H7 (cell line): ENCODE data around the gene MYB. TPM values are rescaled to one million over a fixed set of nuclear protein-coding genes. Genes with fewer than 3 reads are reported as not detected.

ENCODE experiments used
- DNase-seq: peaks from one replicate; pipeline ENCODE4 v3.0.0; 2012
- H3K27me3 ChIP-seq: 2 replicates; pipeline ENCODE4 v1.6.0; 2011; ENCODE audit warnings: mild to moderate bottlenecking, low read length; ENCODE audit not compliant: control insufficient read depth, insufficient read depth
- H3K36me3 ChIP-seq: replicated peaks from 2 replicates; pipeline ENCODE4 v1.5.1; 2011; ENCODE audit warnings: low read length; ENCODE audit not compliant: control insufficient read depth, insufficient read depth
- H3K4me3 ChIP-seq: 2 replicates; pipeline ENCODE4 v1.5.1; 2011; ENCODE audit warnings: low read depth, mild to moderate bottlenecking, control low read depth, low read length, moderate library complexity; ENCODE audit not compliant: insufficient read depth
- total RNA-seq: library from RNA; depleted of rRNA; stranded (reverse); fragments of >200 nt; shearing (Covaris generic); gene quantifications from 2 replicates; pipeline ENCODE4 v1.2.3, GENCODE V29; 2014

Gene MYB
- total RNA-seq, 1 experiment from 2014 or later, result 0.94 TPM

DNA sequence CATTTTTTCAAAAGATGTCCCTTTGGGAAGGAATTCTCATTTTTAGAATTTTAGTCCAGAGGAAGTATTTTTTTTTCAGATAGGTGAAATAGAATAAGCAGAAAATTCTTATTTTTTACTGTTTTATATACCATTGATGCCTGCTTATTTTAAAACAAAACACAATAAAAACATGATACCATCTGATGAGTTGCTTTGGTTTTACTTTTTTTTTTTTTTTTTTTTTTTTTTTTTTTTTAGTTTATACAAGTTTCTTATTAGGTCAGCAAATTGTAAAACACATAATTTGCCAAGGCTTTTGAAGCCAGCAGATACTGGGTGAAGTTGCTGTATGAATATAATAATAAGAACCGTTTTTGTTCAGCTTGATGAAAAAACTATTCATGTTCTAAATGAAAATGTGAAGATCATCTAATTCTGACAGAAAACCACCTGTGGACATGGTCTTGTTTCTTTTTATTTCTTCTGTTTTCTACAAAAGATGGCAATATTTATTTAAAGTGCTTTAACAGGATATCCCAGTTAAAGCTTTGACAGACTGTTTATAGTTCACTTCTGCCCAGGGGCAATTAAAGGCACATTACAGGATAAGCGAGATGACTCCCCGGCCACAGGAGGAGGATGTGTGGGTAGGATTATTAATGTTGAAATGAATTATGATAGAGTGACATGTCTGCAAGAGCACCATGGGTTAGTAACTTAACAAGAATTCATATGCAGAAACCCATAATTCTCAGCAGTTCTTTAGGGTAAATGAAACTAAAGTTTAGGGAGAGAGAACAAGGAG is 31.1 kb downstream of the MYB start:
- DNase-seq, result no peak
- no peaks in the 10 kb centered on the region for H3K27me3 ChIP-seq
- H3K36me3 ChIP-seq, result no peaks in the 10 kb centered on the region
- H3K4me3 ChIP-seq, result no peak overlapping the region

DNA sequence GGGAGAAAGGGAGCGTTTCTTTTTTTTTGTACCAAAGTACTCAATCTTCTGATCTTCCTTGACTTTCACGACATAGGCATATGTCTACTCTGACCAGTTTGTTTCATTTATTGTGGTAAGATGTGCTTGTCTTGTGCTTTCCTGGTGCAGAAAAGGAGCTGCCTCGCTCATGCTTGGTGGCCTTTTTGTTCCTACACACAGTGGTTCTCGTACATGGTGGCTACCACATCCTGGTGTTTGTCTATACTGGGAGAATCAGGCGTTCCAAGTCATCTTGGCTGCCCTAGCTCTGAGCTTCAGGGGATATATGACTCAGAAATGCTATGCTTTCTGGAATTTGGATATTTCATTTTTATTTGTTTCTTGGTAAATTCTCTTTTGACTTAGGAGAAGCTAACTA is 31.8 kb downstream of the MYB start:
- Histone ChIP-seq H3K36me3 (no peaks in the 10 kb centered on the region), H3K4me3 (no peak overlapping the region), H3K27me3 (no peaks in the 10 kb centered on the region)
- DNase-seq, result no peak

DNA sequence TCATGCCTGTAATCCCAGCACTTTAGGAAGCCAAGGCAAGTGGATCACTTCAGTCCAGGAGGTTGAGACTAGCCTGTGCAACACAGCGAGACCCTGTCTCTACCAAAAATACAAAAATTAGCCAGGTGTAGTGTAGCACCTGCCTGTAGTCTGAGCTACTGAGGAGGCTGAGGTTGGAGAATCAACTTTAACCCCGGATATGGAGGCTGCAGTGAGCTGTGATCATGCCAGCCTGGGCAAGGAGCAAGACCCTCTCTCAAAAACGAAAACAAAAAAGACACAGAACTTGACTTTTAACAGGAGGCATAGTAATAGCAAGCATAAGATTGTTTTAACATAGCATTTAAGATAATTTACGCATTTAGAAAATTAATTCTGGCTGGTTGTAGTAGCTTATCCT is 32.5 kb downstream of the MYB start:
- H3K27me3 ChIP-seq, result no peaks in the 10 kb centered on the region
- H3K36me3 ChIP-seq, result no peaks in the 10 kb centered on the region
- no peak for DNase-seq
- no peak overlapping the region for H3K4me3 ChIP-seq

DNA sequence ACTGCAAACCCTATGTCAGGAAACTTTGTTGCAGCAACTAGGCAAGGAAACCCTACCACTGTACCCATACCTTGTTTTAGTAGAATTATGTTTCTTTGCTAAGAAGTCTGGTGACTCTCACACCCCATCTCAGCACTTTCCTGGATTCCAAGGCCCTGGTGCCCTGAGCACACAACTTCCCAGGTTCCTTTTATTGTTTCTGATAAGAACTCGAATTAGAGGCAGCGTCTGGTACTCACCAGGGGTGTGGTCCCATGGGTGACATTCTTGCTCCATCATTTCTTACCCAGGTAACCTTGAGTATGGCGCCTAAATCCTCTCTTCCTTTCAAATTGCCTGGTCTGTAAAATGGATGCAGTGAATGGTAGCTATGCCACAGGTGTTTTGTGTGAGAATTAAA is 34.1 kb downstream of the MYB start:
- Histone ChIP-seq H3K36me3 (no peaks in the 10 kb centered on the region), H3K4me3 (no peak overlapping the region), H3K27me3 (no peaks in the 10 kb centered on the region)
- no peak for DNase-seq

DNA sequence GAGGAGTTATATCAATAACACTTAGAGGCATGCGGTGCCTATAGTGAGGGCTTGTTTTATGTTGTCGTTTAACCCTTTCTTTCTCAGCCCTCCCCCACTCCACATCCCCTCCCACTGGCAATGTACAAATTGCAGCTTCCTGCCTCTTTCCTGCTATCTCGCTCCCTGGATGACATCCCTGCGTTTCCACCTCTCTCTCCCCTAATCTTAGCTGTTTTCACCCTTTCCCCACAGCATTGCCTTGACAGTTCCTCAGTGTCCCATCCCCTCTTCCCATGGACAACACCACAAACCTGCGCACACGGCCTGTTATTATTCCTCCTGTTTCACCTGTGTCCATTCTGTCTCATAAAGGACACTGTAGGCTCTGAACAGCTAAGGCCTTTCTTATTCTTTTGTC is 34.5 kb downstream of the MYB start:
- DNase-seq, result peak; percentile 9
- no peaks in the 10 kb centered on the region for H3K27me3 ChIP-seq
- no peak overlapping the region for H3K4me3 ChIP-seq
- H3K36me3 ChIP-seq, result no peaks in the 10 kb centered on the region

DNA sequence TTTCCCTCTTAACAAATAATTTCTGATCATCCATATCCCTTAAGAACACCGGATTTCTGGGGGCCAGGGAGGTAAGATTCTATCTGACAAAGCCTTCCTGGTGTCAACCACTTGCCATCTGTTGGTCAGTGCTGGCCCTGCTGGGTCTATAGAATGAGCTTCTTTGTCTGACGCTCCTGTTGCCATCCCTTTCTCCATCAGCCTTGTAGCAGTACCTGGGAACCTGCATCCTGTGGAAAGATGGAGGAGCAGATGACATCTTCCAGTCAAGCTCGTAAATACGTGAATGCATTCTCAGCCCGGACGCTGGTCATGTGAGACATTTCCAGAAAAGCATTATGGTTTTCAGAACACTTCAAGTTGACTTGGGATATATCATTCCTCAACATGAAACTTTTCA is 36.6 kb downstream of the MYB start:
- DNase-seq, result no peak
- Histone ChIP-seq H3K4me3 (no peak overlapping the region), H3K27me3 (no peaks in the 10 kb centered on the region), H3K36me3 (no peaks in the 10 kb centered on the region)

DNA sequence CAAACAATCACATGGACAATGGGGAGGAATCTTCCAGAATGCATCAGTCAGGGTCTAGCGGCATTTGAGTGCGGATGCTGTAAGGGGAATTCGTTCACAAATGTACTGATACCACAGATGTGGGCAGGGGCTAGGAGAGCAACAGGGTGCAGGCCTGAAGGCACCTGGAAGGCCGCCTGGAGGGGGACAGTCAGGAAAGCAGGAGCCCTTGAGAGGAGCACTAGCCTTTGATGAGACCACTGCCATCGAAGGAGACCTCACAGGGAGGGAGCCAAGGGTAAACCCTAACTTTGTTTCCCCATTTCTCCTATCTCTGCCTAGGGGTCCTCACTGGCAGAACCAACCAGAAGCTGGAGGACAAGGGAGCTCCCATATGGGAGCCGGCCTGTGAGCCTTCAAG is 38.2 kb downstream of the MYB start:
- no peak overlapping the region for H3K4me3 ChIP-seq
- no peak for DNase-seq
- no peaks in the 10 kb centered on the region for H3K27me3 ChIP-seq
- no peaks in the 10 kb centered on the region for H3K36me3 ChIP-seq

DNA sequence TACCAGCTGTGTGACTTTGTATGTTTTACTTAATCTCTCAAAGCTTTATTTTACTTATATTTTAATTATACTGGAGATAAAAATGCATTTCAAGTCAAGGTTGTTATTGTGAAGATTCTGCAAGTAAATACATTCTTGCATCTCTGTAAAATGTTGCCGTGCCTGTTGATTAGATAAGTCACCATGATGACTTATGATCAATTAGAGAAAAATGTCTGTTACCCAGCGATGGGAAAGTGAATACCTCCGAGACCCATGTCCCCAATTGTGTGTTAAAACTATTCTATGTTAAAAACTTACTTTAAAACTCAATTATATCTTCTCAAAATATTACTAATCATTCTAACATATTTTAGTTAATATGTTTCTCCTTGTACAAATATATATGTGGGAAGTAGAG is 39.9 kb downstream of the MYB start:
- no peak overlapping the region for H3K4me3 ChIP-seq
- no peaks in the 10 kb centered on the region for H3K27me3 ChIP-seq
- DNase-seq, result no peak
- no peaks in the 10 kb centered on the region for H3K36me3 ChIP-seq

DNA sequence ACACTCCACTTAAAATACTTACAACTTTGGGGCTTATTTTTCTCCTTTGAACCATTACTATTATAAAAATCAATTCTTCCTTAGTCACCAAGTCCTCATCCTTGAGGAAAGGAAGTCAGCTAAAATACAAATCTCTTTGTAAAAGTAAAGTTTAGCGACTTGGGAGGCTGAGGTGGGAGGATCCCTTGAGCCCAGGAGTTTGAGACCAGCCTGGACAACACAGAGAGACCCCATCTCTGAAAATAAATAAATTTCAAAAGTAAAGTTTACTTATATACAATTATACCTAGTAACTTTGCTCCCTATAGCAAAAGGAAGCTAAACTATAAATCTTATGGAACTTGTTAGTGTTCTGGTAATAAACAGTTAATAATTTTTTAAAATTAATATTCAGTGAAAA is 40.4 kb downstream of the MYB start:
- H3K27me3 ChIP-seq, result no peaks in the 10 kb centered on the region
- DNase-seq, result no peak
- no peaks in the 10 kb centered on the region for H3K36me3 ChIP-seq
- H3K4me3 ChIP-seq, result no peak overlapping the region

DNA sequence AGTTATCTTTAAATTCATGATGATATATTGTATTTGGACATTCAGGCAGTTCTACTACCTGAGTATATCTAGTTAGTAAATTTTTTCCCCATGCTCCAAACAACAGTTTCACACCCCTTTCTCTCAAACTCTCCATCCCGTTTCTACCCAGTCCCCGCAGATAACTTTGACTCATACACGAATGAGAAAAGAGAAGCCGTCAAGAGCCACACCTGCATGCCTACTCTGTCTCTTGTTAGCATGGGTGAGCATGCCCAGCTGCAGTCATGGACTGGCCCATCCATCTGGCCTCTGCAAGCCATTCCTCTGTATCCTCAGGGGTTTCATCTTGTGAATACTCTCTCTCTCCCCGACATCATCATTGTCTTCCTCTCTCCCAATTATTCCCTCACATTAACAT is 41.5 kb downstream of the MYB start:
- Histone ChIP-seq H3K27me3 (no peaks in the 10 kb centered on the region), H3K4me3 (no peak overlapping the region), H3K36me3 (no peaks in the 10 kb centered on the region)
- DNase-seq, result no peak

DNA sequence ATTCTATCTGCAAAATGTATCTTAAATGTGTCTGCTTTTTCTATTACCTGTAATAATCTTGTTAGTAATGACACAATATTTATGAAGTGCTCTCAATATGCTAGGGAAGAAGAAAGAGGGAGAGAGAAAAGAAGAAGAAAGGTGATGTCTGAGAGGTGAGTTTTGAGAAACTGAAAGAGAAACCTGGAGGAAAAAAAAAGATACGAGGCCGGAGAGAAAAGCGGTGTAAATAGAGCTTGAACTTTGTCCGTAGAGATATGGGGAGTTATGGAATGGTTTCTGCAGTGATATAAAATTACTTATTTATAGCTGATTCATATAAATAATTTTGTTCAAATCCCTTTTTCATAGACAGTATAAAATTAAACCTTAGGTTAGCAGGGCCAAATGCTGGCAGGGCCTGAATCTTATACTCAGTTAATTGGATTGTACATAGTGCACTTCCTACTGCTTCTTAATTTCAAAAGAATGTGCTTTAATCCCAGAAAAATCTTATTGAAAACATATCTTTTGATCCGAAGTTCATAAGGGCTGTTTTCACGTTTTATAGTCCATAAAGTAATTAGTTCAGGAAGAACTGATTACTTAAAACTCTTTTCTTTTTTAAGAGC is 43.0 kb downstream of the MYB start:
- DNase-seq, result no peak
- Histone ChIP-seq H3K4me3 (no peak overlapping the region), H3K27me3 (no peaks in the 10 kb centered on the region), H3K36me3 (no peaks in the 10 kb centered on the region)

DNA sequence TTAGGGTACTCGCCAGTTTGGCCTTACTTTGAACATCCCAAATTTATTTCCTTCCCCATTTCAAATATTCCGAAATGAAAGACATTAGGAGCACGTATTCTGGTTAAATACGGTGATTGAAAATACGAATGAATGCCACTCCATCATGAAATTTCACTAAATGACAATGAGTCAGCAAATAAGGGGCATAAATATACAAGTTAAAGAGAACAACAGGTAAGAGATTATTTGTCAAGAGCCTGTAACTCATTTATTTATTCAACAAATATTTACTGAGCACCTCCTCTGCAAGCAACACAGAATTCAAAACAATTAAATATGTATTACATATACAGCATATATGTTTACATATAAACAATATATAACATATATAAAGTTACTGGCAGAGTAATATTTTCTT is 44.8 kb downstream of the MYB start:
- Histone ChIP-seq H3K4me3 (no peak overlapping the region), H3K27me3 (no peaks in the 10 kb centered on the region), H3K36me3 (no peaks in the 10 kb centered on the region)
- no peak for DNase-seq

DNA sequence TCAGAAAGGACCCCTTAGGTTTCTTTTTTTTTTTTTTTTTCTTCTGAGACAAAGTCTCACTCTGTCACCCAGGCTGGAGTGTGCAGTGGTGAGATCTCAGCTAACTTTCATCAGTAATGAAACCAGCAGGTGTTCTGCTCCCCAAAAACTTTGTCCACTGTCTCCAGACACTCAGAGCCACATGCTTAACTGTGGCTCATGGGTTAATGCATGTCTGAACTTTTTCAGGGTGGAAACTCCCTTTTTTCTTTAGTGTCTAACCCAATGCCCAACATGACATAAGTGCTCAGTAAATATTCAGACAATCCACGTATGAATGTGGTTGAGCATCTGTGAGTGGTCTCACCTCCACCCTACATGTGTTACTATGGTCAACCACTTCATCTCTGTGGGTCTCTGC is 45.4 kb downstream of the MYB start:
- no peaks in the 10 kb centered on the region for H3K36me3 ChIP-seq
- H3K4me3 ChIP-seq, result no peak overlapping the region
- no peaks in the 10 kb centered on the region for H3K27me3 ChIP-seq
- no peak for DNase-seq

DNA sequence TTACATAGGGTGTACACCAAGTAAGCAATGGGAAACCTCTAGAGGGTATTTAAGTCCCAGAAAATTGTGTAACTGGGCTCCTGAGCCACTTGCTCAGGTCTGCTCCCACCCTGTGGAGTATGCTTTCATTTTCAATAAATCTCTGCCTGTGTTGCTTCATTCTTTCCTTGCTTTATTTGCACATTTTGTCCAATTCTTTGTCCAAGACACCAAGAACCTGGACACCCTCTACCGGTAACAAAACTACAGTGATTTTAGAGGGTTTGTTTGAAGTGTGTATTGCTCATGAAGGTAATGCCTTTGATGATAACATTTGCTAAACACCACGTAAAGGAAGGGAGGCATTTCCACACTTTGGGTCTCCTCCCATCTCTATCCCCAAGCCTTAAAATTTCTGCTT is 46.2 kb downstream of the MYB start:
- DNase-seq, result no peak
- H3K27me3 ChIP-seq, result no peaks in the 10 kb centered on the region
- H3K4me3 ChIP-seq, result no peak overlapping the region
- no peaks in the 10 kb centered on the region for H3K36me3 ChIP-seq

DNA sequence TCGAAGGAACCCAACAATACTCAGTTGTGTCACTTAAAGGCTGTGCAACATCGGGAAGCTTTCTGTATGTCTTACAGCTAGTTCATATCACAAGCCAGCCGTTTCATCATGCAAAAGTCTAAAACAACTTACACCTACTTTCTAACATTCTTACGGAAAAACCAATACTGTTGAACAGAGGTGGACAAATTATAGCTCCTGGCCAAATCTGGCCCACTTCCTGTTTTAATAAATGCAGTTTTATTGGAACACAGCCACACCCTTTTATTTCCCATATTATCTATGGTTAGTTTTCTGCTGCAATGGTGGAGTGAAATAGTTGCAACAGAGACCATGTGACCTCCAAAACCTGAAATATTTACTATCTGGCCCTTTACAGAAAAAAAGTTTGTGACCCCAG is 46.6 kb downstream of the MYB start:
- DNase-seq, result no peak
- H3K27me3 ChIP-seq, result no peaks in the 10 kb centered on the region
- no peak overlapping the region for H3K4me3 ChIP-seq
- H3K36me3 ChIP-seq, result no peaks in the 10 kb centered on the region

DNA sequence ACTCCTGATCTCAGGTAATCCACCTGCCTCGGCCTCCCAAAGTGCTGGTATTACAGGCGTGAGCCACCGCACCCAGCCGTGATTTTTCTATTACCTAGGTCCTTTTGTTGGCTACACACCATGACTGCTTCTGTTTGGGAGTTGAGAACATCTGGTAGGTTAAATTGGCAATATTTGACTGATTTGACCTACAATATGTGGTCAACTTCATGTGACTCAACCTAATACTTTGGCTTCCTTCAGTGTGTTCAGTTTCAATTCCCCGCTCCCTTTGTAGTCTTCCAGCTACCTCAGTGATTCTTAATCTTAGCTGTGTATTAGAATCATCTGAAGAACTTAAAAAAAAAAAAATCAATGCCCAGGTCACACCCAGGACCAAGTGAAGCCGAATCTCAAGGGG is 47.4 kb downstream of the MYB start:
- Histone ChIP-seq H3K36me3 (no peaks in the 10 kb centered on the region), H3K27me3 (no peaks in the 10 kb centered on the region), H3K4me3 (no peak overlapping the region)
- DNase-seq, result no peak
